WI38 (cell line): ENCODE data around the gene FLNB.
"Not testable (repeated sequence)": the region's sequence is repeated elsewhere in the genome, so short reads cannot be mapped to it uniquely, and the experiment has no call there.

Source experiments
- H3K4me3 ChIP-seq: 2 replicates; pipeline ENCODE4 v1.5.1; 2011; ENCODE audit warnings: low read depth, mild to moderate bottlenecking, control low read depth, low read length
- CTCF ChIP-seq: IDR thresholded peaks from 2 replicates; pipeline ENCODE4 v1.5.1; 2012; ENCODE audit warnings: low read depth, mild to moderate bottlenecking, control low read depth, low read length

Gene FLNB

GRCh38 chr3:58048301-58048700 lies 40.1 kb downstream of the FLNB start:
- TF ChIP-seq CTCF, result no peak
- no peak overlapping the region for H3K4me3 ChIP-seq

GRCh38 chr3:58049143-58049785 lies 41.0 kb downstream of the FLNB start:
- H3K4me3 ChIP-seq, result no peak overlapping the region
- TF ChIP-seq CTCF, result no peak

- TF ChIP-seq CTCF, result no peak
- H3K4me3 ChIP-seq, result no peak overlapping the region
Measured at GRCh38 chr3:58051196-58051595, 43.0 kb downstream of the FLNB start.

GRCh38 chr3:58051658-58052261 lies 43.5 kb downstream of the FLNB start:
- not testable (repeated sequence) for H3K4me3 ChIP-seq

GRCh38 chr3:58052373-58053273 lies 44.4 kb downstream of the FLNB start:
- H3K4me3 ChIP-seq, result no peak overlapping the region
- no peak for TF ChIP-seq CTCF

- no peak for TF ChIP-seq CTCF
- H3K4me3 ChIP-seq, result no peak overlapping the region
Measured at GRCh38 chr3:58054652-58055051, 46.4 kb downstream of the FLNB start.

- no peak overlapping the region for H3K4me3 ChIP-seq
- no peak for TF ChIP-seq CTCF
Measured at GRCh38 chr3:58055314-58055713, 47.1 kb downstream of the FLNB start.

GRCh38 chr3:58055891-58056290 lies 47.7 kb downstream of the FLNB start:
- H3K4me3 ChIP-seq, result not testable (repeated sequence)
